Measurements from ENCODE around the gene GABRA5.
"Not testable (repeated sequence)": the region's sequence is repeated elsewhere in the genome, so short reads cannot be mapped to it uniquely, and the experiment has no call there.

The GABRA5 gene

GRCh38 chr15:26866298-26867199, at the start of gene GABRA5:
Gene GABRA5 (plus strand): TSS chr15:26867062. CDS start chr15:26869249, 2,187 bp downstream.
- FAIRE-seq = no peak

GRCh38 chr15:26831191-26831590, 35.7 kb upstream of the GABRA5 start:
- not testable (repeated sequence) for FAIRE-seq

GRCh38 chr15:26831951-26832350, 34.9 kb upstream of the GABRA5 start:
- FAIRE-seq = no peak

GRCh38 chr15:26838742-26839460, 28.0 kb upstream of the GABRA5 start:
- FAIRE-seq = no peak

DNA sequence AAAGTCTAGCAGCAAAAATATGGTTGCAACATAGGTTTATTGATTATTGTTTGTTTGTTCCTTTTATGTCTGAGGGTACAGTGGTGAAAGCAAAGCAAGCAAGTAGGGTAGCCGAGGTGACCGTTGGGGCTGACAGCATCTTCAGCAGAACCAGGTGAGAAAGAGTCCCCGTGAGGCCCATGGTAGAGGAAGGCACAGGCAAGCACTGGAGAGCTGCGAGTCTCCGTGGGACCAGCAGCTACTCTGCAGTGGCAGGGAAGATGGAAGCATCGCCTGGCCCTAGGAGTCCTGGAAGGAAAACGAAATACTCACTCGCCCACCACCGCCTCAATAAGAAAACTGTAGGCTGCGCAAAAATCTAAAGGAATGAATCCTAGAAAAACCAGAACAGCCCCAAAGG, 25.3 kb upstream of the GABRA5 start:
- FAIRE-seq = no peak

GRCh38 chr15:26841941-26842340, 24.9 kb upstream of the GABRA5 start:
- FAIRE-seq = no peak

GRCh38 chr15:26842391-26842790, 24.5 kb upstream of the GABRA5 start:
- FAIRE-seq = no peak

- FAIRE-seq = peak; percentile 85
Observed at GRCh38 chr15:26844901-26845300, 22.0 kb upstream of the GABRA5 start.

DNA sequence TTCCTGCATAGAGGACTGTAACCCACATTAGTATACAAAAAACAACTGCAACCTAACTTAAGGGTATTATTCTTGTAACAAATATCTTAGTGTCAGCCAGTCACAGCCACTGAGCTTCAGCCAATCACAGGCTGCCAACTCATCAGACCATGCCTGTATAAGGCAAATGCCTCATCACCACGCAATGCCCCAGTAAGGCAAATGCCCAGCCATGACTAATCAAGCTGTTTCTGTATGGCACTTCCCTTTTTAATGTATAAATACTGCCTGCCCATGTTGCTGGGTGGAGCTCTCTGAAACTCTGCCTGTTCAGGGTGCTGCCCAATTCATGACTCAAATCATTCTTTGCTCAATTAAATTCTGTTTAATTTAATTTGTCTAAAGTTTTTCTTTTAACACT, 18.4 kb upstream of the GABRA5 start:
- no peak for FAIRE-seq

DNA sequence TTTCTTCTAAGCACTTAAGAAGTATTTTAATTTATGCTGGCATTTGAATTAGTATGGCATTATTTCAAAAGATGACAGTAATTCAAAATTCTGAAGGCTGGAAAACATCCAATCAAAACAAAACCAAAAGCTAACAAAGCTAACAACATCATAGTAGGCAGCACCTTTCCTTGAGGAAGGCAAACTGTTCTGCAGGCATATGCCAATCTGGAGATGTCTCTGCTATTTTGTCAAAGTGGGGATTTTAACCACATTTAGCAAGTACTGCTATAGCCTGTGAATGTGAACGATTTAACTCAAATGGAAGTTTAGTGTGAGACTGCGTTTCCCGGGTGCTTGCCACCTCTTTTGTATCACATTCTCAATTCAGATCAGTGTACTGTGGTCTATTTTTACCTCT, 16.7 kb upstream of the GABRA5 start:
- FAIRE-seq = no peak

GRCh38 chr15:26852980-26853379, 13.9 kb upstream of the GABRA5 start:
- FAIRE-seq = no peak

GRCh38 chr15:26854435-26854834, 12.4 kb upstream of the GABRA5 start:
- no peak for FAIRE-seq

DNA sequence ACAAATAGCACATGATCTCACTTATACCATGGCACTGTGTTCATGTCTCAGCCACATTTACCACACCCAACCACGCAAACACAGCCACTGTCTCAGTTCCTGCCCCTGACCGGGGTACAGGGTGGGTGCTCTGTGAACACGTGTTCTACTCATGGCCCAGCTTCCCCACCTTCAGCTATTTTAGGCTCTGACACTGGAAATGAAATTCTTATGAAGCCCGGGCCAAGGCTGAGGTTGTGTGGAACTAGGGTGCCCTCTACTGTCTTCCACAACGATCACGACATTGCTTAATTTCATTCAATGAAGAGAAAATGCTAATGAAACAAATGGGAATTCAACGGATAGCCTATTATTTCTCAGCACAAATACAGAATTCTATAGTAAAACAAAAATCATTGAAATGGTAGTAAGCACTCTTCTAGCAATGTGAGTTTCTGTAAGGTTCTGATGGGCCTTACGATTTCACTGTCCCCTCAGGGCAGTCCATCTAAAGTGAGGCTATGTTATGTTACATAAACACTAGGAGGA, 2.1 kb upstream of the GABRA5 start:
- FAIRE-seq = no peak

DNA sequence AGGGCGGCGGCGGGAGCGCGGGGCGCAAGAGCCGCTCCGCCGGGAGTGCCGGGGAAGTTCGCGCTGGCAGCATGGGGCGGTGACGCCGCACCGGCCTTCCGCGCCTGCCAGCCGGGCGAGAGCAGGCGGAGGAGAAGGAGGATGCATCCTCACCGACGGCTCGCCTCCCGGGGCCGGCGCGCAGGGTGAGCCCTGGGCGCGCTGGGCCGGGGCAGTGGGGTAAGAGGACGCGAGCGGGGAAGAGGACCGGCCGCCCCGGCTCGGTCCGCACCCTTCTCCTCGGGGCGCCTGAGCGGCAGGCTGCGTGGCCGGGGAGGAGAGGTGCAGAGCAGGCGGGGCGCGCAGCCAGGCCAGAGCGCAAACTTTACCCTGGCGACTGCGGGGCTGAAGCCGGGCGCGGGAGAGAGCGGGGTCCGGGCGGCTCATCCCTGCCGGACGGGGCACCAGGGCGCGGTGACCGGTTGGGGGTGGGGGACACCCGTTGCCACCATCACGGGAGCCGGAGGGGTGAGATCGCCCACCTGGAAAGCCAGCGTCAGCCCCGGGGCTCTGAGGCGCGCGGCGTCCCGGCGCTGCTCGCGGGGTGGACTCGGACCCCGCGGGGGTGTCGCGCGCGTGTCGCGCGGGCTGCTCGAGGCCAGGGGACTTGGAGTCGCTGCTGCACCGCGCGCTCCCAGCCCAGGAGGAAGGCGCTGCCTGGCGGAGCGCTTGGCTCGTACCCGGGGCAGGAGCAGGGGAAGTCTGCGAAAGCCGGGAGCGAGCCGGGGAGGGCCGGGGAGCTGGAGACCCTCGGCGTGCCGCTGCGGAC, 542 bp downstream of the GABRA5 start:
- FAIRE-seq = no peak

GRCh38 chr15:26868029-26868685, 1.3 kb downstream of the GABRA5 start:
- no peak for FAIRE-seq

- no peak for FAIRE-seq
Observed at GRCh38 chr15:26869628-26870027, 2.8 kb downstream of the GABRA5 start.

DNA sequence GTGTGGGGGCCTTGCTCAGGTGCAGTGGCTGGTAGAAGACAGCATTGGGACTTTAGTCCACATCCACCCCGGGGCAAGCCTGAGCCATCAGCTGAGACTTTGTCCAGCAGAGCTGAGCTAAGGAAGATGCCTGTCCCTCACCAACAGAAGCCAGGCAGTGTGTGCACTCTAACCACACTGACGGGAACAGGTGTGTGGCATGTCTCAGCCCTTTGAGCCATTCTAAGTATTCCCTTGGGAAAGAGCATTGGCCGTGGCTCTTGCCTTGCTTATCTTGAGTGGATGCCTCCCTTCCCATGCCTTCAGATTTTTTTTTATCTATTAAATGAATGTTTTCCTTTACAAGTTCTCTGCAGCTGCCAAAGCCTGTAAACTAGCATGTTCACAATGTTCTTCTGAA, 3.5 kb downstream of the GABRA5 start:
- FAIRE-seq = no peak

GRCh38 chr15:26872206-26872605, 5.3 kb downstream of the GABRA5 start:
- no peak for FAIRE-seq

DNA sequence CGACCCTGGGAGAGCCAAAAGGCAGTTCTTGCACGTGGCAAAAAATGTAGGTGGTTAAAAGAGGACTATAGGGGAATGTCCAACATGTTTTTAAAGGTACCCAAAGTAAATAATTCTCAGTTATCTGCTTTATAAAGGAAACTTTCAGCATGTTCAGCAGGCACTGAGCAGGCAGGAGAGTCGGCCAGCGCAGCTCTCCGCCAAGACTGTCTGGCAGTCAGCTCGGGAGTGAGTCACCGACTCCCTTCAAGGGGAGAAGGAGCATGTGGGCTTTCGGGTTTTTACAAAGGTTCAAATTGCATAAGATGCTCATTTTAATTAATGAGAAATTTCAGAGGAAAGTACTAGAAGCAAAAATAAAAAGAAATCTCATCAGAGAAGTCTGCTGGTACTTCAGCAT, 7.0 kb downstream of the GABRA5 start:
- no peak for FAIRE-seq

GRCh38 chr15:26874774-26875475, 8.1 kb downstream of the GABRA5 start:
- FAIRE-seq = no peak

- FAIRE-seq = no peak
Observed at GRCh38 chr15:26875476-26875850, 8.6 kb downstream of the GABRA5 start.

- FAIRE-seq = no peak
Observed at GRCh38 chr15:26877831-26878230, 11.0 kb downstream of the GABRA5 start.
